ENCODE measurements around the gene CHRND. TPM values are rescaled to one million over a fixed set of nuclear protein-coding genes. Genes with fewer than 3 reads are reported as not detected.

CHRND gene
- total and polyA plus RNA-seq, 2 of the 8 experiments (the other 6 are each of a cell fraction or from before 2014, with no cell fraction given), result 0.24 TPM; not detected in 1

- Histone ChIP-seq H3K23me2 (ENCODE audit: low read depth, low read length) (no peaks in the 10 kb centered on the region), H3K56ac (replicated peaks; ENCODE audit: insufficient read length, low read depth, low read length) (no peak overlapping the region), H3K18ac (ENCODE audit: extremely low read depth, low read length) (no peak overlapping the region), H3K4ac (replicated peaks; ENCODE audit: insufficient read length, low read depth, low read length) (no peak overlapping the region), H2BK20ac (ENCODE audit: low read length) (no peak overlapping the region), H2BK120ac (replicated peaks; ENCODE audit: low read depth, low read length) (no peak overlapping the region), H4K8ac (ENCODE audit: extremely low read depth, insufficient read depth, low read length) (no peak overlapping the region), H2BK5ac (ENCODE audit: low read depth, low read length) (no peak overlapping the region), H3K4me2 (ENCODE audit: insufficient read depth in 1 of 2, low read depth in 2 of 2, low read length in 2 of 2) (no peak overlapping the region), H3K14ac (ENCODE audit: insufficient read length) (no peak overlapping the region), H3K79me1 (ENCODE audit: low read depth, low read length) (peaks cover 2% of the 10 kb centered on the region; the same call in 1 of the 2 replicates), H4K5ac (ENCODE audit: insufficient read length, low read depth, low read length) (no peak overlapping the region), H3K27me3 (replicated peaks in 1 of 4; ENCODE audit: control insufficient read depth in 3 of 4, extremely low read depth in 1 of 4, insufficient read depth in 3 of 4, low read length in 3 of 4) (no peaks in the 10 kb centered on the region), H3K4me1 (replicated peaks in 1 of 4; ENCODE audit: control insufficient read depth in 3 of 4, insufficient read depth in 4 of 4, low read length in 3 of 4) (no peaks in the 10 kb centered on the region), H2BK12ac (ENCODE audit: low read depth, low read length) (no peak overlapping the region), H2AK5ac (ENCODE audit: low read depth, low read length) (no peak overlapping the region), H4K20me1 (replicated peaks in 1 of 2; ENCODE audit: control insufficient read depth in 1 of 2, insufficient read depth in 2 of 2, low read length in 2 of 2) (peaks cover 0 to 8% of the 10 kb centered on the region in 2 experiments), H3K36me3 (ENCODE audit: control insufficient read depth in 2 of 4, insufficient read depth in 4 of 4, low read length in 3 of 4) (peaks cover 13 to 67% (median 48%) of the 10 kb centered on the region in 4 experiments), H3K9ac (replicated peaks in 1 of 4; ENCODE audit: extremely low read depth in 1 of 4, low read depth in 3 of 4, low read length in 3 of 4) (no peak overlapping the region), H3K4me3 (ENCODE audit: extremely low read depth in 1 of 4, insufficient read depth in 2 of 4, low read depth in 3 of 4, low read length in 4 of 4) (no peak overlapping the region), H3K79me2 (ENCODE audit: control insufficient read depth in 1 of 2, insufficient read depth in 2 of 2, low read length in 2 of 2) (no peaks in the 10 kb centered on the region), H3K27ac (ENCODE audit: low read depth, low read length) (no peak overlapping the region), H2BK15ac (ENCODE audit: low read length) (no peak overlapping the region), H3K23ac (ENCODE audit: insufficient read length) (no peak overlapping the region), H2AFZ (ENCODE audit: low read length) (no peak overlapping the region), H4K91ac (replicated peaks; ENCODE audit: insufficient read length, low read length) (no peak overlapping the region), H3K9me3 (ENCODE audit: insufficient read depth in 2 of 2, low read depth in 1 of 2, low read length in 1 of 2) (no peaks in the 10 kb centered on the region)
- TF ChIP-seq NRF1 (IDR thresholded peaks at IDR 0.05; ENCODE audit: low read depth, low read length) (no peak), JUN (IDR thresholded peaks at IDR 0.05; ENCODE audit: low read depth, low read length) (no peak), KDM5A (IDR thresholded peaks at IDR 0.05; ENCODE audit: low read length) (no peak), RBBP5 (IDR thresholded peaks at IDR 0.05; ENCODE audit: borderline replicate concordance, low read depth, low read length) (no peak), SRF (IDR thresholded peaks at IDR 0.05; ENCODE audit: low read depth, low read length) (no peak)
- ChIA-PET CTCF (ENCODE audit: partially characterized antibody) (interaction anchor here (1.8 kb wide), 1 partner anchor 32 kb away, joined by 6 read pairs; no protein-coding TSS in a partner anchor), POLR2A (ENCODE audit: partially characterized antibody) (interaction anchor here (1.3 to 2.8 kb wide), 4 partner anchors 9 to 20 kb away, joined by 4 to 10 read pairs (median 6); no protein-coding TSS in a partner anchor)
- WGBS, 2 experiments (ENCODE audit: extremely low coverage in 1 of 2, insufficient coverage in 1 of 2, insufficient read length in 1 of 2, insufficient replicate concordance in 2 of 2, low coverage in 1 of 2, low lambda C conversion rate in 2 of 2, missing lambda C conversion rate in 1 of 2), result 83% methylated on average over 9 of the region's 9 CpGs; no CpG with 5 or more reads in 1 of the 2 experiments
- DNase-seq (ENCODE audit: low read depth in 1 of 2, low spot score in 2 of 2) (no peak), FAIRE-seq (no peak)
Measured at GRCh38 chr2:232569541-232569940, 43.6 kb downstream of the CHRND start.
